Measurements from ENCODE around the gene UAP1L1. TPM values are rescaled to one million over a fixed set of nuclear protein-coding genes. Genes with fewer than 3 reads are reported as not detected.
"Not testable (repeated sequence)": the region's sequence is repeated elsewhere in the genome, so short reads cannot be mapped to it uniquely, and the experiment has no call there.

The UAP1L1 gene
- total RNA-seq, 4 donors from 2014 or later: 0.51 to 13.8 (median 5.3) TPM

GRCh38 chr9:137030538-137031527 is 46.5 kb upstream of the UAP1L1 start:
- Histone ChIP-seq H3K36me3 (no peaks in the 10 kb centered on the region), H3K27ac (no peak overlapping the region), H3K9me3 (no peaks in the 10 kb centered on the region), H3K27me3 (no peaks in the 10 kb centered on the region), H3K4me1 (peaks cover 0 to 18% of the 10 kb centered on the region in 2 donors), H3K4me3 (no peak overlapping the region)
- no peak for TF ChIP-seq POLR2A (IDR thresholded peaks at IDR 0.05)
- TF ChIP-seq, protein P1, sequence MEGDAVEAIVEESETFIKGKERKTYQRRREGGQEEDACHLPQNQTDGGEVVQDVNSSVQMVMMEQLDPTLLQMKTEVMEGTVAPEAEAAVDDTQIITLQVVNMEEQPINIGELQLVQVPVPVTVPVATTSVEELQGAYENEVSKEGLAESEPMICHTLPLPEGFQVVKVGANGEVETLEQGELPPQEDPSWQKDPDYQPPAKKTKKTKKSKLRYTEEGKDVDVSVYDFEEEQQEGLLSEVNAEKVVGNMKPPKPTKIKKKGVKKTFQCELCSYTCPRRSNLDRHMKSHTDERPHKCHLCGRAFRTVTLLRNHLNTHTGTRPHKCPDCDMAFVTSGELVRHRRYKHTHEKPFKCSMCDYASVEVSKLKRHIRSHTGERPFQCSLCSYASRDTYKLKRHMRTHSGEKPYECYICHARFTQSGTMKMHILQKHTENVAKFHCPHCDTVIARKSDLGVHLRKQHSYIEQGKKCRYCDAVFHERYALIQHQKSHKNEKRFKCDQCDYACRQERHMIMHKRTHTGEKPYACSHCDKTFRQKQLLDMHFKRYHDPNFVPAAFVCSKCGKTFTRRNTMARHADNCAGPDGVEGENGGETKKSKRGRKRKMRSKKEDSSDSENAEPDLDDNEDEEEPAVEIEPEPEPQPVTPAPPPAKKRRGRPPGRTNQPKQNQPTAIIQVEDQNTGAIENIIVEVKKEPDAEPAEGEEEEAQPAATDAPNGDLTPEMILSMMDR (IDR thresholded peaks at IDR 0.05): no peak
- intact Hi-C loops (cut with DNase I; ENCODE audit: low total_unique reads): loop anchor here (5.0 kb wide), 1 partner anchor 244 kb away; no protein-coding TSS in a partner anchor
- DNase-seq: no peak

- intact Hi-C loops (cut with DNase I; ENCODE audit: low total_unique reads): loop anchor here (5.0 kb wide), 1 partner anchor 245 kb away; no protein-coding TSS in a partner anchor
- H3K9me3 ChIP-seq: no peaks in the 10 kb centered on the region
- H3K27ac ChIP-seq: no peak within 1 kb of the TSS
- no peak for TF ChIP-seq POLR2A (IDR thresholded peaks at IDR 0.05)
- TF ChIP-seq, protein P1 (IDR thresholded peaks at IDR 0.05): no peak
- peaks cover 0 to 18% of the 10 kb centered on the region in 2 donors for H3K4me1 ChIP-seq
- H3K4me3 ChIP-seq: no peak within 1 kb of the TSS
- H3K27me3 ChIP-seq: no peaks in the 10 kb centered on the region
- H3K36me3 ChIP-seq: no peaks in the 10 kb centered on the region
- DNase-seq: no peak
Observed at GRCh38 chr9:137031904-137032640, 45.2 kb upstream of the UAP1L1 start, which contains the start of gene FUT7. TSS of gene FUT7 (minus strand) at chr9:137032088. CDS start at chr9:137031991, 97 bp downstream.

- peaks cover 0 to 13% of the 10 kb centered on the region in 2 donors for H3K4me1 ChIP-seq
- no peak overlapping the region for H3K27ac ChIP-seq
- H3K9me3 ChIP-seq: no peaks in the 10 kb centered on the region
- no peak overlapping the region for H3K4me3 ChIP-seq
- no peaks in the 10 kb centered on the region for H3K27me3 ChIP-seq
- no peak for DNase-seq
- H3K36me3 ChIP-seq: no peaks in the 10 kb centered on the region
- intact Hi-C loops (cut with DNase I; ENCODE audit: low total_unique reads): loop anchor here (5.0 kb wide), 1 partner anchor 246 kb away; no protein-coding TSS in a partner anchor
- TF ChIP-seq POLR2A (IDR thresholded peaks at IDR 0.05): no peak
- TF ChIP-seq, protein P1 (IDR thresholded peaks at IDR 0.05): no peak
Observed at GRCh38 chr9:137032858-137033257, 44.5 kb upstream of the UAP1L1 start.

DNA sequence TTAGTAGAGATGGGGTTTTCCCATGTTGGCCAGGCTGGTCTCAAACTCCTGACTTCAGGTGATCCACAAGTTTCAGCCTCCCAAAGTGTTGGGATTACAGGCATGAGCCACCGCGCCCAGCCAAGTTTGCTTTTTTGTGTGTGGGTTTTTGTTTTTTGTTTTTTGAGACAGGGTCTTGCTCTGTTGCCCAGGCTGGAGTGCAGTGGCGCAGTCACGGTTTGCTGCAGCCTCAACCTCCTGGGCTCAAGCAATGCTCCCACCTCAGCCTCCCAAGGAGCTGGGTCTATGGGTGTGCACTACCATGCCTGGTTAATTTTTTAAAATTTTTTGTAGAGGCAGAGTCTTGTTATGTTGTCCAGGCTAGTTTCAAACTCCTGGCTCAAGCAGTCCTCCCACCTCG is 43.8 kb upstream of the UAP1L1 start:
- not testable (repeated sequence) for H3K36me3 ChIP-seq, H3K27ac ChIP-seq, H3K27me3 ChIP-seq, DNase-seq, H3K4me3 ChIP-seq, H3K9me3 ChIP-seq
- H3K4me1 ChIP-seq: peaks cover 0 to 11% of the 10 kb centered on the region in 2 donors
- intact Hi-C loops (cut with DNase I; ENCODE audit: low total_unique reads): loop anchor here (5.0 kb wide), 1 partner anchor 246 kb away; no protein-coding TSS in a partner anchor

GRCh38 chr9:137034039-137034708 is 43.1 kb upstream of the UAP1L1 start:
- no peaks in the 10 kb centered on the region for H3K36me3 ChIP-seq
- intact Hi-C loops (cut with DNase I; ENCODE audit: low total_unique reads): loop anchor here (5.0 kb wide), 1 partner anchor 247 kb away; no protein-coding TSS in a partner anchor
- no peak for DNase-seq
- H3K4me1 ChIP-seq: peaks cover 0 to 4% of the 10 kb centered on the region in 2 donors
- TF ChIP-seq POLR2A (IDR thresholded peaks at IDR 0.05): no peak
- TF ChIP-seq, protein P1 (IDR thresholded peaks at IDR 0.05): no peak
- H3K9me3 ChIP-seq: no peaks in the 10 kb centered on the region
- H3K27me3 ChIP-seq: no peaks in the 10 kb centered on the region
- H3K27ac ChIP-seq: no peak overlapping the region
- no peak overlapping the region for H3K4me3 ChIP-seq
